C4-2B (cell line): ENCODE data around the gene FANCD2OS.

Source experiments
- H3K27ac ChIP-seq: fragments of 450-650 bp; 2 replicates; pipeline ENCODE4 v1.5.1; 2017
- CTCF ChIP-seq: fragments of 450-650 bp; conservative IDR thresholded peaks from 2 replicates; pipeline ENCODE4 v1.5.1; 2017; ENCODE audit warnings: mild to moderate bottlenecking
- ZFX ChIP-seq: fragments of 450-650 bp; IDR thresholded peaks from 2 replicates; pipeline ENCODE4 v1.6.1; 2017

Gene FANCD2OS

GRCh38 chr3:10055097-10055496 lies 53.0 kb downstream of the FANCD2OS start:
- TF ChIP-seq ZFX, result no peak
- no peak for TF ChIP-seq CTCF
- H3K27ac ChIP-seq, result no peak overlapping the region
